Thyroid gland (tissue), 4 donors: Measurements from ENCODE around the gene PLEKHN1. TPM values are rescaled to one million over a fixed set of nuclear protein-coding genes. Genes with fewer than 3 reads are reported as not detected.

Experiments used
- DNase-seq, 2 donors: peaks; one replicate each; pipeline ENCODE4 v3.0.0-alpha.2; 2019
- H3K27ac ChIP-seq, 3 donors: fragments of 200-600 bp; sonication (generic); 1 replicate in 2 of 3; 2 replicates in 1 of 3; pipeline ENCODE4 v1.5.1; 2016 to 2019; ENCODE audit warnings: mild to moderate bottlenecking in 1 of 3, moderate library complexity in 1 of 3
- H3K27me3 ChIP-seq: fragments of 200-600 bp; sonication (generic); one replicate; pipeline ENCODE4 v1.5.1; 2019
- H3K36me3 ChIP-seq, 2 donors: fragments of 200-600 bp; sonication (generic); one replicate each; pipeline ENCODE4 v1.5.1; 2016 to 2019
- H3K4me1 ChIP-seq, 2 donors: fragments of 200-600 bp; sonication (generic); one replicate each; pipeline ENCODE4 v1.5.1; 2017 to 2019
- H3K4me3 ChIP-seq, 3 donors: fragments of 200-600 bp; sonication (generic); replicated peaks in 1 of 3; 1 replicate in 2 of 3; 2 replicates in 1 of 3; pipeline ENCODE4 v1.5.1; 2016; ENCODE audit warnings: mild to moderate bottlenecking in 1 of 3
- H3K9me3 ChIP-seq: fragments of 200-600 bp; sonication (generic); one replicate; pipeline ENCODE4 v1.5.1; 2017
- CTCF ChIP-seq, 6 experiments: fragments of 200-600 bp in 3 of 6; fragments of 450-650 bp in 3 of 6; sonication (generic) in 3 of 6; IDR thresholded peaks; one replicate each; pipeline ENCODE4 v1.5.1; 2016 to 2019; ENCODE audit warnings: antibody characterized with exemption in 6 of 6, mild to moderate bottlenecking in 2 of 6, inconsistent platforms in 1 of 6, moderate library complexity in 1 of 6
- POLR2A ChIP-seq, 2 donors: fragments of 450-650 bp; IDR thresholded peaks; one replicate each; pipeline ENCODE4 v1.6.1; 2017; ENCODE audit warnings: antibody characterized with exemption in 2 of 2, mild to moderate bottlenecking in 2 of 2, moderate library complexity in 1 of 2
- WGBS, 2 donors: methylation state at CpG; one replicate each; pipeline ENCODE4 v1.1.5; 2017; 5-methylcytosine and 5-hydroxymethylcytosine counted together
- intact Hi-C: fragments of 100-400 bp; cut with DNase I; formaldehyde crosslinking; loops from one replicate; pipeline ENCODE4 v1.15.1; 2023
- total RNA-seq, 4 donors: library from RNA; depleted of rRNA; stranded (reverse); fragments of >200 nt; gene quantifications; one replicate each; pipeline ENCODE4 v1.2.3, GENCODE V29; 2016

The PLEKHN1 gene
- total RNA-seq, 4 donors from 2014 or later = 0.25 to 0.27 TPM; not detected in 2

GRCh38 chr1:950268-950667 lies 16.0 kb upstream of the PLEKHN1 start:
- H3K4me3 ChIP-seq = no peak overlapping the region
- TF ChIP-seq CTCF (IDR thresholded peaks at IDR 0.05) (no peak), POLR2A (IDR thresholded peaks at IDR 0.05) (no peak)
- H3K27ac ChIP-seq = no peak overlapping the region
- no peaks in the 10 kb centered on the region for H3K9me3 ChIP-seq
- intact Hi-C loops = no loop called here
- no peaks in the 10 kb centered on the region for H3K4me1 ChIP-seq
- peaks cover 57 to 77% of the 10 kb centered on the region in 2 donors for H3K36me3 ChIP-seq
- WGBS, 2 donors = 96 to 98% methylated on average over 9 of the region's 9 CpGs
- no peaks in the 10 kb centered on the region for H3K27me3 ChIP-seq
- DNase-seq = no peak

- H3K36me3 ChIP-seq = peaks cover 64 to 82% of the 10 kb centered on the region in 2 donors
- no peaks in the 10 kb centered on the region for H3K9me3 ChIP-seq
- 97% methylated on average over 12 to 16 of the region's 23 CpGs for WGBS, 2 donors
- H3K27ac ChIP-seq = no peak overlapping the region
- H3K4me3 ChIP-seq = no peak overlapping the region
- H3K4me1 ChIP-seq = no peaks in the 10 kb centered on the region
- TF ChIP-seq POLR2A (IDR thresholded peaks at IDR 0.05) = no peak
- TF ChIP-seq CTCF (IDR thresholded peaks at IDR 0.05) = no peak
- intact Hi-C loops = no loop called here
- H3K27me3 ChIP-seq = no peaks in the 10 kb centered on the region
- no peak for DNase-seq
These were observed 15.4 kb upstream of the PLEKHN1 start for GRCh38 chr1:950881-951280.

- intact Hi-C loops = no loop called here
- TF ChIP-seq POLR2A (IDR thresholded peaks at IDR 0.05) (no peak), CTCF (IDR thresholded peaks at IDR 0.05) (no peak)
- Histone ChIP-seq H3K4me1 (no peaks in the 10 kb centered on the region), H3K9me3 (no peaks in the 10 kb centered on the region), H3K27me3 (no peaks in the 10 kb centered on the region), H3K27ac (no peak overlapping the region), H3K36me3 (peaks cover 67 to 83% of the 10 kb centered on the region in 2 donors), H3K4me3 (no peak overlapping the region)
- no peak for DNase-seq
- 77 to 81% methylated on average over 6 of the region's 6 CpGs for WGBS, 2 donors
These were observed 14.9 kb upstream of the PLEKHN1 start for GRCh38 chr1:951364-951763.

GRCh38 chr1:952201-952600 lies 14.1 kb upstream of the PLEKHN1 start:
- Histone ChIP-seq H3K36me3 (peaks cover 74 to 83% of the 10 kb centered on the region in 2 donors), H3K4me1 (no peaks in the 10 kb centered on the region), H3K27ac (no peak overlapping the region), H3K27me3 (no peaks in the 10 kb centered on the region), H3K4me3 (no peak overlapping the region), H3K9me3 (no peaks in the 10 kb centered on the region)
- intact Hi-C loops = no loop called here
- WGBS, 2 donors = 92 to 94% methylated on average over 12 of the region's 15 CpGs
- TF ChIP-seq POLR2A (IDR thresholded peaks at IDR 0.05) = no peak
- TF ChIP-seq CTCF (IDR thresholded peaks at IDR 0.05) = no peak
- no peak for DNase-seq

GRCh38 chr1:952603-953002 lies 13.7 kb upstream of the PLEKHN1 start:
- no peak for DNase-seq
- no peak overlapping the region for H3K27ac ChIP-seq
- H3K4me3 ChIP-seq = no peak overlapping the region
- WGBS, 2 donors = 78% methylated on average over 3 of the region's 7 CpGs; no CpG with 5 or more reads in 1 of the 2 donors
- no peaks in the 10 kb centered on the region for H3K27me3 ChIP-seq
- no peaks in the 10 kb centered on the region for H3K9me3 ChIP-seq
- peaks cover 74 to 79% of the 10 kb centered on the region in 2 donors for H3K36me3 ChIP-seq
- TF ChIP-seq CTCF (IDR thresholded peaks at IDR 0.05) (no peak), POLR2A (IDR thresholded peaks at IDR 0.05) (no peak)
- intact Hi-C loops = no loop called here
- peaks cover 0 to 4% of the 10 kb centered on the region in 2 donors for H3K4me1 ChIP-seq
